ENCODE measurements around the gene TNFRSF21.
"Not testable (repeated sequence)": the region's sequence is repeated elsewhere in the genome, so short reads cannot be mapped to it uniquely, and the experiment has no call there.

GRCh38 chr6:47315181-47315580 lies 5.5 kb upstream of the TNFRSF21 start:
- TF ChIP-seq CTCF (conservative IDR thresholded peaks at IDR 0.05 in 1 of 2, IDR thresholded peaks at IDR 0.05 in 1 of 2; ENCODE audit: extremely low read depth in 1 of 2, insufficient read depth in 1 of 2, low read depth in 1 of 2, low read length in 2 of 2); EZH2 (IDR thresholded peaks at IDR 0.05; ENCODE audit: borderline replicate concordance, low read length): not testable (repeated sequence)

Data from mammary epithelial cell (primary cell).